Panc1 (cell line): Measurements from ENCODE around the gene SETD1B. TPM values are rescaled to one million over a fixed set of nuclear protein-coding genes. Genes with fewer than 3 reads are reported as not detected.

ENCODE experiments used
- ATAC-seq: fragments of 200-7000 bp; cut with Tn5 transposase; 2 replicates; pipeline ENCODE4 v1.9.1; 2020; ENCODE audit warnings: mild to moderate bottlenecking, moderate library complexity
- BruUV-seq: library from RNA; stranded (reverse); fragments of 400-500 nt; replicated peaks from 2 replicates; lab custom pipeline; 2021; lab: Mats Ljungman, UMichigan
- CTCF ChIA-PET: fragments of 300-600 bp; sonication (Branson Sonifier 250); formaldehyde crosslinking; loops from one replicate; lab custom pipeline; 2022; ENCODE audit warnings: antibody characterized with exemption; lab: Charles Lee
- POLR2A ChIA-PET: fragments of 300-600 bp; sonication (Branson Sonifier 250); formaldehyde crosslinking; loops from one replicate; lab custom pipeline; 2022; ENCODE audit warnings: antibody characterized with exemption; lab: Charles Lee
- DNase-seq: peaks from one replicate; pipeline ENCODE4 v3.0.0-alpha.2; 2010; ENCODE audit warnings: low read depth, low spot score
- H3K27ac ChIP-seq: 2 replicates; pipeline ENCODE4 v1.5.1; 2011; ENCODE audit warnings: mild to moderate bottlenecking, low read length, inconsistent platforms
- H3K27me3 ChIP-seq: fragments of 200-500 bp; sonication (Bioruptor generic); 2 replicates; pipeline ENCODE4 v1.6.0; 2014; ENCODE audit warnings: low read length, inconsistent platforms; ENCODE audit not compliant: control insufficient read depth, insufficient read depth
- H3K36me3 ChIP-seq: fragments of 200-500 bp; sonication (Bioruptor generic); 2 replicates; pipeline ENCODE4 v1.5.1; 2014; ENCODE audit warnings: inconsistent platforms, mild to moderate bottlenecking, low read length, moderate library complexity; ENCODE audit not compliant: control insufficient read depth, insufficient read depth
- H3K4me1 ChIP-seq: 2 replicates; pipeline ENCODE4 v1.5.1; 2011; ENCODE audit warnings: inconsistent platforms, mild to moderate bottlenecking, low read length, moderate library complexity; ENCODE audit not compliant: control insufficient read depth, insufficient read depth
- H3K4me3 ChIP-seq, 2 experiments: 2 replicates each; pipeline ENCODE4 v1.5.1; 2011 to 2012; ENCODE audit warnings: low read depth in 2 of 2, low read length in 2 of 2, mild to moderate bottlenecking in 2 of 2, inconsistent platforms in 1 of 2, moderate library complexity in 1 of 2
- H3K9me3 ChIP-seq: fragments of 200-500 bp; sonication (Bioruptor generic); 2 replicates; pipeline ENCODE4 v1.5.1; 2014; ENCODE audit warnings: low read depth, mild to moderate bottlenecking, inconsistent platforms, low read length, moderate library complexity; ENCODE audit not compliant: control insufficient read depth, insufficient read depth
- CTCF ChIP-seq: fragments of 450-650 bp; IDR thresholded peaks from 2 replicates; pipeline ENCODE4 v1.5.1; 2017; ENCODE audit warnings: mild to moderate bottlenecking
- POLR2AphosphoS5 ChIP-seq: IDR thresholded peaks from 2 replicates; pipeline ENCODE4 v1.6.1; 2012; ENCODE audit warnings: mild to moderate bottlenecking, low read depth, low read length, moderate library complexity
- REST ChIP-seq, 2 experiments: IDR thresholded peaks; 2 replicates each; pipeline ENCODE4 v1.6.1; 2011 to 2012; ENCODE audit warnings: low read depth in 2 of 2, control low read depth in 1 of 2, low read length in 1 of 2, mild to moderate bottlenecking in 1 of 2, moderate library complexity in 1 of 2; ENCODE audit not compliant: insufficient read depth in 1 of 2
- SIN3A ChIP-seq: IDR thresholded peaks from 2 replicates; pipeline ENCODE4 v1.6.1; 2012; ENCODE audit warnings: low read depth, mild to moderate bottlenecking, low read length, moderate library complexity, borderline replicate concordance; ENCODE audit not compliant: insufficient read depth
- TCF7L2 ChIP-seq: IDR thresholded peaks from 2 replicates; pipeline ENCODE4 v1.6.1; 2011; ENCODE audit warnings: mild to moderate bottlenecking, low read depth, low read length, inconsistent platforms
- in situ Hi-C: cut with HindIII; loops from 2 replicates; pipeline ENCODE4 v1.10.0; 2016; ENCODE audit warnings: low sequenced_read_pairs, low pct_unique_long_range_greater_than_20kb
- intact Hi-C: fragments of 100-400 bp; cut with micrococcal nuclease; formaldehyde crosslinking; loops from one replicate; pipeline ENCODE4 v1.10.0; 2022; ENCODE audit not compliant: unreplicated experiment
- total RNA-seq: library from RNA; stranded (reverse); gene quantifications from one replicate; pipeline ENCODE4 v1.2.1, GENCODE V29; 2021; ENCODE audit not compliant: unreplicated experiment

SETD1B gene
- total RNA-seq, 1 experiment from 2014 or later, result 31.2 TPM

- ChIA-PET POLR2A (no interaction called here), CTCF (no interaction called here)
- Histone ChIP-seq H3K36me3 (peaks cover 8% of the 10 kb centered on the region), H3K27ac (peak overlapping the region; percentile 88), H3K27me3 (no peaks in the 10 kb centered on the region), H3K4me1 (peaks cover 15% of the 10 kb centered on the region), H3K9me3 (no peaks in the 10 kb centered on the region), H3K4me3 (peak overlapping the region; percentile 55 to 62)
- intact Hi-C loops (no loop called here), in situ Hi-C loops (no loop called here)
- BruUV-seq, result no TSS peak
- DNase-seq, result no peak
- no peak for TF ChIP-seq REST (IDR thresholded peaks at IDR 0.05; ENCODE audit: insufficient read depth in 1 of 2, low read depth in 2 of 2, low read length in 1 of 2)
- peak; percentile 7; the same call in 1 of the 2 replicates for TF ChIP-seq SIN3A
- no peak for ATAC-seq
These were observed 1.6 kb downstream of the SETD1B start for GRCh38 chr12:121805171-121806008.

- TF ChIP-seq POLR2AphosphoS5 (no peak), SIN3A (peak; percentile 30), TCF7L2 (no peak), CTCF (no peak), REST (IDR thresholded peaks at IDR 0.05; ENCODE audit: insufficient read depth in 1 of 2, low read depth in 2 of 2, low read length in 1 of 2) (no peak)
- intact Hi-C loops (no loop called here), in situ Hi-C loops (no loop called here)
- peak overlapping the region; percentile 55 to 62 for H3K4me3 ChIP-seq
- no peaks in the 10 kb centered on the region for H3K9me3 ChIP-seq
- H3K27ac ChIP-seq, result peak overlapping the region; percentile 88
- no peak for ATAC-seq
- DNase-seq, result no peak
- BruUV-seq, result TSS peak; percentile 27
- POLR2A ChIA-PET, result interaction anchor here (0.9 kb wide), 1 partner anchor 8 kb away, joined by 3 read pairs; no protein-coding TSS in a partner anchor
- H3K36me3 ChIP-seq, result peaks cover 8% of the 10 kb centered on the region
- H3K4me1 ChIP-seq, result peaks cover 22% of the 10 kb centered on the region
- CTCF ChIA-PET, result no interaction called here
- H3K27me3 ChIP-seq, result no peaks in the 10 kb centered on the region
These were observed 2.3 kb downstream of the SETD1B start for GRCh38 chr12:121806009-121806545.
